WTC11 (cell line): ENCODE measurements around the gene PSMD5. TPM values are rescaled to one million over a fixed set of nuclear protein-coding genes. Genes with fewer than 3 reads are reported as not detected.

Experiments
- ATAC-seq: fragments of 200-7000 bp; cut with Tn5 transposase; 2 replicates; pipeline ENCODE4 v1.10.0; 2021; ENCODE audit warnings: mild to moderate bottlenecking, moderate library complexity
- CTCF ChIA-PET: fragments of 300-600 bp; sonication (Branson Sonifier 250); formaldehyde crosslinking; loops from one replicate; lab custom pipeline; 2021; ENCODE audit warnings: antibody characterized with exemption; lab: Charles Lee
- POLR2A ChIA-PET: fragments of 350-600 bp; sonication (Branson Sonifier 250); formaldehyde crosslinking; loops from one replicate; lab custom pipeline; 2021; ENCODE audit warnings: antibody characterized with exemption; lab: Charles Lee
- DNase-seq: peaks from one replicate; pipeline ENCODE4 v3.0.0; 2021; ENCODE audit warnings: low spot score
- H3K27ac Mint-ChIP-seq: 2 replicates; pipeline ENCODE4 v1.8.0; 2021; ENCODE audit warnings: mixed read lengths
- H3K27me3 Mint-ChIP-seq: 2 replicates; pipeline ENCODE4 v1.8.0; 2021; ENCODE audit warnings: low read depth, mild to moderate bottlenecking, moderate library complexity, mixed read lengths
- H3K36me3 Mint-ChIP-seq: 2 replicates; pipeline ENCODE4 v1.8.0; 2021; ENCODE audit warnings: mixed read lengths
- H3K4me1 Mint-ChIP-seq: 2 replicates; pipeline ENCODE4 v1.8.0; 2022; ENCODE audit warnings: mixed read lengths
- H3K4me3 Mint-ChIP-seq: 2 replicates; pipeline ENCODE4 v1.8.0; 2021; ENCODE audit warnings: mild to moderate bottlenecking, moderate library complexity, mixed read lengths
- H3K9me3 Mint-ChIP-seq: 2 replicates; pipeline ENCODE4 v1.8.0; 2021; ENCODE audit warnings: mixed read lengths
- AR ChIP-seq: fragments of 250-450 bp; sonication (Bioruptor Pico); IDR thresholded peaks from 2 replicates; pipeline ENCODE4 v1.9.0; 2021; ENCODE audit warnings: mild to moderate bottlenecking
- ARID4B ChIP-seq: sonication (generic); formaldehyde crosslinking; IDR thresholded peaks from 2 replicates; pipeline ENCODE4 v1.8.0; 2023; ENCODE audit warnings: missing genetic modification reagents, mild to moderate bottlenecking, borderline replicate concordance
- ATF3 ChIP-seq: sonication (generic); formaldehyde crosslinking; conservative IDR thresholded peaks from 2 replicates; pipeline ENCODE4 v1.8.1; 2022; ENCODE audit warnings: mild to moderate bottlenecking, missing genetic modification reagents
- CREB1 ChIP-seq: sonication (generic); formaldehyde crosslinking; IDR thresholded peaks from 2 replicates; pipeline ENCODE4 v1.8.0; 2023; ENCODE audit warnings: mild to moderate bottlenecking, missing genetic modification reagents
- CREM ChIP-seq: sonication (generic); formaldehyde crosslinking; IDR thresholded peaks from 2 replicates; pipeline ENCODE4 v1.8.1; 2022; ENCODE audit warnings: mild to moderate bottlenecking, missing genetic modification reagents, moderate library complexity
- EMX1 ChIP-seq: fragments of 250-450 bp; sonication (Bioruptor Pico); IDR thresholded peaks from 2 replicates; pipeline ENCODE4 v1.8.0; 2021; ENCODE audit warnings: mild to moderate bottlenecking
- FOXK1 ChIP-seq: sonication (generic); formaldehyde crosslinking; IDR thresholded peaks from 2 replicates; pipeline ENCODE4 v1.8.0; 2022; ENCODE audit warnings: mild to moderate bottlenecking, moderate library complexity, missing genetic modification reagents
- IRF1 ChIP-seq: sonication (generic); formaldehyde crosslinking; IDR thresholded peaks from 2 replicates; pipeline ENCODE4 v1.8.0; 2023; ENCODE audit warnings: missing genetic modification reagents
- NFATC4 ChIP-seq: fragments of 250-450 bp; sonication (Bioruptor Pico); IDR thresholded peaks from 2 replicates; pipeline ENCODE4 v1.9.0; 2021; ENCODE audit warnings: mild to moderate bottlenecking
- NFE2L1 ChIP-seq: sonication (generic); formaldehyde crosslinking; IDR thresholded peaks from 2 replicates; pipeline ENCODE4 v1.8.1; 2023; ENCODE audit warnings: missing genetic modification reagents
- NR1H2 ChIP-seq: sonication (generic); formaldehyde crosslinking; IDR thresholded peaks from 2 replicates; pipeline ENCODE4 v1.9.0; 2021; ENCODE audit warnings: mild to moderate bottlenecking, moderate library complexity, missing genetic modification reagents
- NR3C1 ChIP-seq: sonication (generic); formaldehyde crosslinking; conservative IDR thresholded peaks from 2 replicates; pipeline ENCODE4 v1.8.1; 2023; ENCODE audit warnings: low read depth, mild to moderate bottlenecking, missing genetic modification reagents
- OVOL2 ChIP-seq: fragments of 250-450 bp; sonication (Bioruptor Pico); IDR thresholded peaks from 2 replicates; pipeline ENCODE4 v1.9.0; 2021; ENCODE audit warnings: mild to moderate bottlenecking, borderline replicate concordance
- SMAD4 ChIP-seq: sonication (generic); formaldehyde crosslinking; IDR thresholded peaks from 2 replicates; pipeline ENCODE4 v1.8.0; 2022; ENCODE audit warnings: mild to moderate bottlenecking, missing genetic modification reagents
- ZBTB43 ChIP-seq: sonication (generic); formaldehyde crosslinking; IDR thresholded peaks from 2 replicates; pipeline ENCODE4 v1.8.1; 2023; ENCODE audit warnings: mild to moderate bottlenecking, missing genetic modification reagents
- ZMAT4 ChIP-seq: fragments of 250-450 bp; sonication (Bioruptor Pico); IDR thresholded peaks from 2 replicates; pipeline ENCODE4 v1.9.0; 2021; ENCODE audit warnings: mild to moderate bottlenecking
- ZNF138 ChIP-seq: sonication (generic); formaldehyde crosslinking; conservative IDR thresholded peaks from 2 replicates; pipeline ENCODE4 v1.8.1; 2022; ENCODE audit warnings: mild to moderate bottlenecking, moderate library complexity, missing genetic modification reagents
- ZNF232 ChIP-seq: sonication (generic); formaldehyde crosslinking; IDR thresholded peaks from 2 replicates; pipeline ENCODE4 v1.8.0; 2022; ENCODE audit warnings: mild to moderate bottlenecking, missing genetic modification reagents
- ZNF423 ChIP-seq: fragments of 250-450 bp; sonication (Bioruptor Pico); IDR thresholded peaks from 2 replicates; pipeline ENCODE4 v2.1.2; 2022; ENCODE audit warnings: mild to moderate bottlenecking, moderate library complexity
- ZNF512 ChIP-seq: sonication (generic); formaldehyde crosslinking; IDR thresholded peaks from 2 replicates; pipeline ENCODE4 v1.8.1; 2022; ENCODE audit warnings: missing genetic modification reagents, borderline replicate concordance
- total RNA-seq: library from RNA; stranded (reverse); gene quantifications from 3 replicates; pipeline ENCODE4 v1.2.3, GENCODE V29; 2021

The PSMD5 gene
- total RNA-seq, 1 experiment from 2014 or later: 61.1 TPM

GRCh38 chr9:120891884-120892747 lies 49.4 kb upstream of the PSMD5 start:
- Mint-ChIP-seq H3K4me1 (peaks cover 19% of the 10 kb centered on the region), H3K36me3 (no peaks in the 10 kb centered on the region), H3K4me3 (no peak overlapping the region), H3K9me3 (no peaks in the 10 kb centered on the region), H3K27me3 (peaks cover 38% of the 10 kb centered on the region), H3K27ac (no peak overlapping the region)
- no peak for DNase-seq
- ChIA-PET CTCF (interaction anchor here (0.9 kb wide), 1 partner anchor 19 kb away, joined by 4 read pairs; no protein-coding TSS in a partner anchor), POLR2A (no interaction called here)
- ATAC-seq: no peak
- TF ChIP-seq ZMAT4 (no peak), ZNF512 (CRISPR knock-in tag) (no peak), AR (CRISPR knock-in tag) (no peak), ARID4B (CRISPR knock-in tag) (no peak)

- ATAC-seq (no peak), DNase-seq (no peak)
- Mint-ChIP-seq H3K4me1 (peaks cover 17% of the 10 kb centered on the region), H3K27me3 (peaks cover 34% of the 10 kb centered on the region), H3K4me3 (no peak overlapping the region), H3K9me3 (no peaks in the 10 kb centered on the region), H3K27ac (no peak overlapping the region), H3K36me3 (no peaks in the 10 kb centered on the region)
- ChIA-PET POLR2A (no interaction called here), CTCF (interaction anchor here (0.9 kb wide), 1 partner anchor 18 kb away, joined by 4 read pairs; no protein-coding TSS in a partner anchor)
- no peak for TF ChIP-seq ZBTB43 (CRISPR knock-in tag)
- no peak for TF ChIP-seq IRF1 (CRISPR knock-in tag)
- TF ChIP-seq CREM (CRISPR knock-in tag): no peak
- TF ChIP-seq NFE2L1 (CRISPR knock-in tag): no peak
- TF ChIP-seq ZNF138 (CRISPR knock-in tag): no peak
- no peak for TF ChIP-seq CREB1 (CRISPR knock-in tag)
- no peak for TF ChIP-seq EMX1 (CRISPR knock-in tag)
- TF ChIP-seq OVOL2 (CRISPR knock-in tag): no peak
- TF ChIP-seq ATF3 (CRISPR knock-in tag): no peak
- TF ChIP-seq NR1H2: no peak
- no peak for TF ChIP-seq SMAD4 (CRISPR knock-in tag)
- TF ChIP-seq ZNF423 (CRISPR knock-in tag): no peak
- TF ChIP-seq NR3C1 (CRISPR knock-in tag): no peak
- TF ChIP-seq NFATC4 (CRISPR knock-in tag): no peak
- no peak for TF ChIP-seq FOXK1 (CRISPR knock-in tag)
- TF ChIP-seq ZNF232: no peak
Measured at GRCh38 chr9:120891245-120891883, 48.6 kb upstream of the PSMD5 start.
